HG03064 (cell line): ENCODE measurements around the gene ZNRF1.
"Not testable (repeated sequence)": the region's sequence is repeated elsewhere in the genome, so short reads cannot be mapped to it uniquely, and the experiment has no call there.

Source experiments
- ATAC-seq: cut with Tn5 transposase; IDR thresholded peaks from one replicate; pipeline ENCODE4 v1.9.1; 2021; ENCODE audit warnings: low read depth; ENCODE audit not compliant: unreplicated experiment

The ZNRF1 gene

GRCh38 chr16:74998481-74999218 is at the start of gene ZNRF1:
ZNRF1 (plus strand) TSS chr16:74999024; CDS start chr16:74999672, 648 bp downstream.
- ATAC-seq = peak; percentile 50

GRCh38 chr16:74949309-74949708 is 49.5 kb upstream of the ZNRF1 start:
- ATAC-seq = no peak

- no peak for ATAC-seq
Measured at GRCh38 chr16:74950511-74950910, 48.3 kb upstream of the ZNRF1 start.

- ATAC-seq = no peak
Measured at GRCh38 chr16:74951206-74951605, 47.6 kb upstream of the ZNRF1 start.

- ATAC-seq = no peak
Measured at GRCh38 chr16:74951681-74952080, 47.1 kb upstream of the ZNRF1 start.

GRCh38 chr16:74954763-74955162 is 44.1 kb upstream of the ZNRF1 start:
- ATAC-seq = no peak

- no peak for ATAC-seq
Measured at GRCh38 chr16:74973304-74973703, 25.5 kb upstream of the ZNRF1 start.

GRCh38 chr16:74975591-74975990 is 23.2 kb upstream of the ZNRF1 start:
- no peak for ATAC-seq

GRCh38 chr16:74982256-74982655 is 16.6 kb upstream of the ZNRF1 start:
- ATAC-seq = no peak

- ATAC-seq = no peak
Measured at GRCh38 chr16:74984194-74984528, 14.7 kb upstream of the ZNRF1 start.

- peak; percentile 100 for ATAC-seq
Measured at GRCh38 chr16:74984529-74985296, 14.1 kb upstream of the ZNRF1 start, which contains the start of gene WDR59. WDR59 (minus strand) TSS chr16:74985123; CDS start chr16:74985017, 106 bp downstream.

- no peak for ATAC-seq
Measured at GRCh38 chr16:74987027-74987681, 11.7 kb upstream of the ZNRF1 start.

- not testable (repeated sequence) for ATAC-seq
Measured at GRCh38 chr16:74989864-74990263, 9.0 kb upstream of the ZNRF1 start.

- ATAC-seq = no peak
Measured at GRCh38 chr16:74990832-74991231, 8.0 kb upstream of the ZNRF1 start.

GRCh38 chr16:74991268-74991592 is 7.6 kb upstream of the ZNRF1 start:
- no peak for ATAC-seq

- ATAC-seq = no peak
Measured at GRCh38 chr16:74991593-74992403, 7.0 kb upstream of the ZNRF1 start.

GRCh38 chr16:74995986-74996385 is 2.8 kb upstream of the ZNRF1 start:
- no peak for ATAC-seq

- no peak for ATAC-seq
Measured at GRCh38 chr16:74997042-74997491, 1.8 kb upstream of the ZNRF1 start.

- peak; percentile 27 for ATAC-seq
Measured at GRCh38 chr16:74999219-74999608, 390 bp downstream of the ZNRF1 start.

GRCh38 chr16:74999609-75000480 is 1.0 kb downstream of the ZNRF1 start:
- ATAC-seq = no peak
